ENCODE measurements around the gene TRIM44. TPM values are rescaled to one million over a fixed set of nuclear protein-coding genes. Genes with fewer than 3 reads are reported as not detected.
"Not testable (repeated sequence)": the region's sequence is repeated elsewhere in the genome, so short reads cannot be mapped to it uniquely, and the experiment has no call there.

Gene TRIM44
- total and polyA plus RNA-seq, 8 donors, result 6.3 to 55.4 (median 36.4) TPM

GRCh38 chr11:35859301-35859700, 196.7 kb downstream of the TRIM44 start:
- Histone ChIP-seq H3K9me3 (no peaks in the 10 kb centered on the region), H3K4me3 (no peak overlapping the region), H3K36me3 (no peaks in the 10 kb centered on the region), H3K4me1 (no peaks in the 10 kb centered on the region), H3K27me3 (no peaks in the 10 kb centered on the region), H3K27ac (no peak overlapping the region)
- no peak for FAIRE-seq
- no peak for ATAC-seq
- intact Hi-C loops (cut with DNase I), result no loop called here
- 93 to 100% methylated on average over 2 of the region's 2 CpGs for WGBS, 2 donors
- TF ChIP-seq CTCF (IDR thresholded peaks at IDR 0.05), result no peak
- no peak for DNase-seq

- WGBS, 2 donors, result 92 to 96% methylated on average over 3 of the region's 3 CpGs
- H3K27me3 ChIP-seq; H3K4me3 ChIP-seq; H3K4me1 ChIP-seq; FAIRE-seq; H3K27ac ChIP-seq; H3K36me3 ChIP-seq; intact Hi-C loops (cut with DNase I); DNase-seq; ATAC-seq; H3K9me3 ChIP-seq: not testable (repeated sequence)
Measured at GRCh38 chr11:35860194-35860593, 197.6 kb downstream of the TRIM44 start.

- Histone ChIP-seq H3K27me3 (no peaks in the 10 kb centered on the region), H3K9me3 (no peaks in the 10 kb centered on the region), H3K27ac (no peak overlapping the region), H3K36me3 (no peaks in the 10 kb centered on the region), H3K4me3 (no peak overlapping the region), H3K4me1 (no peaks in the 10 kb centered on the region)
- no peak for ATAC-seq
- no peak for FAIRE-seq
- intact Hi-C loops (cut with DNase I), result no loop called here
- no peak for DNase-seq
- WGBS, 2 donors, result 94 to 96% methylated on average over 15 of the region's 15 CpGs
- no peak for TF ChIP-seq CTCF (IDR thresholded peaks at IDR 0.05)
Measured at GRCh38 chr11:35861191-35861590, 198.6 kb downstream of the TRIM44 start.

DNA sequence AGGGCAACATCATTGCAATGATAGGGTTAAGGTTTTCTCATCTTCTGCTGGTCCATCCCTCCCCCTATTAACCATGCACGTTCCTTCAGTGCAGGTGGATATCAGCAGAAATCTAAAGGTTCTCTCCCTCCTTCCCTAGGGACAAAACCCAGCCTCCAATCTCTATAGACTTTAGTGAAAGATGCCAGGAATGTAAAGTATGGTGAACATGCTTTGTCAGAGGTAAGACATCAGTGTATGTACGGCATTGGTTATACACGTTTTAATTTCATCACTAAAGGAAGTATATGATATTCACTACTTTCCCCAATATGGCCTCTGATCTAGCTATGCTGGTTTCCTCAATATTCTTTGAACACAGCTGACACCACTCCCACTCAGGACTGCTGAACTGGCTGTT, 200.1 kb downstream of the TRIM44 start:
- H3K4me1 ChIP-seq, result no peaks in the 10 kb centered on the region
- H3K4me3 ChIP-seq, result no peak overlapping the region
- DNase-seq (no peak), ATAC-seq (no peak), FAIRE-seq (no peak)
- intact Hi-C loops (cut with DNase I), result no loop called here
- TF ChIP-seq CTCF (IDR thresholded peaks at IDR 0.05), result no peak
- H3K9me3 ChIP-seq, result no peaks in the 10 kb centered on the region
- no peaks in the 10 kb centered on the region for H3K36me3 ChIP-seq
- WGBS, 2 donors, result 32 to 39% methylated on average over 3 of the region's 3 CpGs
- H3K27me3 ChIP-seq, result no peaks in the 10 kb centered on the region
- H3K27ac ChIP-seq, result no peak overlapping the region

DNA sequence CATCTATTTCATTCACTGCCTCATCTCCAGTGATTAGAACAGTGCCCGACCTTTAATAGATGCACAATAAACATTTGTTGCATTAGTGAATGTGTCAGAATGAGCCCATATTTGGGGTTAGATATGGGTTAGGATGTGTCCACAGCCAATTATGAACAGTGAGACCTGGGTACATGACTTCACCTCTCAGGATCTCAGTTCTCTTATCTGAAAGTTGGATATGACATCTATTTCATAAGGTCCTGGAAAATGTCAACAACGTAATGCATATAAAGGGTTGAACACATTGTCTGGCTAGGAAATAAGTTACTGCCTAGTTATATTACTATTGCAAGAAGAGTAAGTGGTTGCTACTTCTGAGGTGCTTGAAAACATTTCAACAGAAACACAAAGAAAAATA, 201.6 kb downstream of the TRIM44 start:
- H3K27me3 ChIP-seq, result no peaks in the 10 kb centered on the region
- H3K27ac ChIP-seq, result no peak overlapping the region
- no peaks in the 10 kb centered on the region for H3K36me3 ChIP-seq
- H3K9me3 ChIP-seq, result no peaks in the 10 kb centered on the region
- intact Hi-C loops (cut with DNase I), result no loop called here
- FAIRE-seq, result no peak
- DNase-seq, result no peak
- H3K4me3 ChIP-seq, result no peak overlapping the region
- no peaks in the 10 kb centered on the region for H3K4me1 ChIP-seq
- ATAC-seq, result no peak
- WGBS, 2 donors, result 88 to 92% methylated on average over 2 of the region's 2 CpGs
- no peak for TF ChIP-seq CTCF (IDR thresholded peaks at IDR 0.05)

GRCh38 chr11:35866601-35867000, 204.0 kb downstream of the TRIM44 start:
- FAIRE-seq, result no peak
- H3K4me3 ChIP-seq, result no peak overlapping the region
- intact Hi-C loops (cut with DNase I), result no loop called here
- DNase-seq, result no peak
- no peaks in the 10 kb centered on the region for H3K9me3 ChIP-seq
- TF ChIP-seq CTCF (IDR thresholded peaks at IDR 0.05), result no peak
- H3K4me1 ChIP-seq, result no peaks in the 10 kb centered on the region
- no peaks in the 10 kb centered on the region for H3K36me3 ChIP-seq
- WGBS, 2 donors, result 96 to 100% methylated on average over 1 of the region's 1 CpG
- no peaks in the 10 kb centered on the region for H3K27me3 ChIP-seq
- H3K27ac ChIP-seq, result no peak overlapping the region
- ATAC-seq, result no peak
